SH-SY5Y (cell line): Measurements from ENCODE around the gene CCDC180.

Source experiments
- GATA2 ChIP-seq: IDR thresholded peaks from 2 replicates; pipeline ENCODE4 v1.6.1; 2011; ENCODE audit warnings: mild to moderate bottlenecking, low read depth, low read length
- GATA3 ChIP-seq: IDR thresholded peaks from 2 replicates; pipeline ENCODE4 v1.6.1; 2011; ENCODE audit warnings: low read depth, mild to moderate bottlenecking, low read length, moderate library complexity

GRCh38 chr9:97305501-97306298 is 1.8 kb upstream of the CCDC180 start:
- TF ChIP-seq GATA2: no peak
- TF ChIP-seq GATA3: no peak
